Activated naive CD4-positive, alpha-beta T cell treated with anti-CD3 and anti-CD28 coated beads, Interleukin-2, amount 50 U/mL, for 72 hours (primary cell): ENCODE results near the gene PTPN4. TPM values are rescaled to one million over a fixed set of nuclear protein-coding genes. Genes with fewer than 3 reads are reported as not detected.

Source experiments
- ATAC-seq, 2 donors: fragments of 150-1000 bp; cut with Tn5 transposase; 2 replicates each; pipeline ENCODE4 v1.10.0; 2021; ENCODE audit warnings: mild to moderate bottlenecking in 2 of 2, moderate library complexity in 2 of 2
- DNase-seq, 2 donors: peaks; one replicate each; pipeline ENCODE4 v3.0.0; 2021 to 2022; ENCODE audit warnings: low spot score in 2 of 2
- H3K27ac Mint-ChIP-seq, 2 donors: one replicate each; pipeline ENCODE4 v1.8.0; 2022; ENCODE audit warnings: mild to moderate bottlenecking in 2 of 2, mixed read lengths in 2 of 2
- H3K36me3 Mint-ChIP-seq, 2 donors: one replicate each; pipeline ENCODE4 v1.8.0; 2022; ENCODE audit warnings: mixed read lengths in 2 of 2
- H3K9me3 Mint-ChIP-seq, 2 donors: one replicate each; pipeline ENCODE4 v1.8.0; 2022; ENCODE audit warnings: mixed read lengths in 2 of 2
- total RNA-seq, 2 donors: library from RNA; stranded (reverse); gene quantifications; one replicate each; pipeline ENCODE4 v1.2.3, GENCODE V29; 2022

PTPN4 gene, protein sequence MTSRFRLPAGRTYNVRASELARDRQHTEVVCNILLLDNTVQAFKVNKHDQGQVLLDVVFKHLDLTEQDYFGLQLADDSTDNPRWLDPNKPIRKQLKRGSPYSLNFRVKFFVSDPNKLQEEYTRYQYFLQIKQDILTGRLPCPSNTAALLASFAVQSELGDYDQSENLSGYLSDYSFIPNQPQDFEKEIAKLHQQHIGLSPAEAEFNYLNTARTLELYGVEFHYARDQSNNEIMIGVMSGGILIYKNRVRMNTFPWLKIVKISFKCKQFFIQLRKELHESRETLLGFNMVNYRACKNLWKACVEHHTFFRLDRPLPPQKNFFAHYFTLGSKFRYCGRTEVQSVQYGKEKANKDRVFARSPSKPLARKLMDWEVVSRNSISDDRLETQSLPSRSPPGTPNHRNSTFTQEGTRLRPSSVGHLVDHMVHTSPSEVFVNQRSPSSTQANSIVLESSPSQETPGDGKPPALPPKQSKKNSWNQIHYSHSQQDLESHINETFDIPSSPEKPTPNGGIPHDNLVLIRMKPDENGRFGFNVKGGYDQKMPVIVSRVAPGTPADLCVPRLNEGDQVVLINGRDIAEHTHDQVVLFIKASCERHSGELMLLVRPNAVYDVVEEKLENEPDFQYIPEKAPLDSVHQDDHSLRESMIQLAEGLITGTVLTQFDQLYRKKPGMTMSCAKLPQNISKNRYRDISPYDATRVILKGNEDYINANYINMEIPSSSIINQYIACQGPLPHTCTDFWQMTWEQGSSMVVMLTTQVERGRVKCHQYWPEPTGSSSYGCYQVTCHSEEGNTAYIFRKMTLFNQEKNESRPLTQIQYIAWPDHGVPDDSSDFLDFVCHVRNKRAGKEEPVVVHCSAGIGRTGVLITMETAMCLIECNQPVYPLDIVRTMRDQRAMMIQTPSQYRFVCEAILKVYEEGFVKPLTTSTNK
- total RNA-seq: 10 to 100 TPM; 27.3 to 32.9 TPM

DNA sequence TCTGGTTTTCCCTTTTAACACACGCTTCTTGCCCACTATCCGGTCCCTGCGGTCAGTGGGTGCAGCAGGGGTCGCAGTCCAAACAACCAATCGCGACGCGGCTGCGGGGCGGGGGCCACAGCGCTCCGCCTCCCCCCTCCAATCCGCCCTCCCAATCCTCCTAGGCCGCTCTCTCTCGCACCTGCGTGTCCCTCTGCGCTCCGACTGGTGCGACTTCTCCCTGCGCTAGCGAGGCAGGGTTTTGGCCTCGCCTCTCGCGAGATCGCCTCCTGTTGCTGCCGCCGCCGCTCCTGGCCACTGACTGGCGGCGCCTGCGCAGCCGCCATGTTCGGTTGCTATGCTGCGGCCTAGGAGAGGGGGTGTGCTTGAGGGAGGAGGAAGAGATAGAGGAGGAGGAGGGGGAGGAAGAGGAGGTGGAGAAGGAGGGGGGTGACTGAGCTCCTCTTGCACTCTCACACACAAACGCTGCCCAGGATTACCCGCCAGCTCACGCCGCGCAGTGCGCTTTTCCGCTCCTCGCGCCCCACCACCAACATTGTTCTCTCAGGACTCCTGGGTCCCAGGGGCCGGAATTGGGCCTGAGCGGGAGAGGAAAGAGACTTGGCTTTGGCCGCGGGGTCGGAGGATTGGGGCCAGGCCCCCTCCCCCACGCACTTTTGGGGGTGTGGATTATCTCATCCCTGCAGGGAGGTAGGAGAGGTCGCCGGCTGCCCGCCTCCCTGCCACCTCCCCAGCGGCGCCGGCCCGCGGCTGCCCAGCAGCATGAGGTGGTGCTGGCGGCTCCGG, at the start of gene PTPN4:
Gene PTPN4 (plus strand): TSS at position 472 of the 786 bp plus-strand sequence. CDS start 49,932 bp downstream, outside the sequence.
- Mint-ChIP-seq H3K36me3 (peaks cover 6 to 10% of the 10 kb centered on the region in 2 donors), H3K27ac (peak within 1 kb of the TSS; percentile 89 to 90), H3K9me3 (no peaks in the 10 kb centered on the region)
- DNase-seq: peak; percentile 88 to 97
- peak; percentile 90 to 94 for ATAC-seq

DNA sequence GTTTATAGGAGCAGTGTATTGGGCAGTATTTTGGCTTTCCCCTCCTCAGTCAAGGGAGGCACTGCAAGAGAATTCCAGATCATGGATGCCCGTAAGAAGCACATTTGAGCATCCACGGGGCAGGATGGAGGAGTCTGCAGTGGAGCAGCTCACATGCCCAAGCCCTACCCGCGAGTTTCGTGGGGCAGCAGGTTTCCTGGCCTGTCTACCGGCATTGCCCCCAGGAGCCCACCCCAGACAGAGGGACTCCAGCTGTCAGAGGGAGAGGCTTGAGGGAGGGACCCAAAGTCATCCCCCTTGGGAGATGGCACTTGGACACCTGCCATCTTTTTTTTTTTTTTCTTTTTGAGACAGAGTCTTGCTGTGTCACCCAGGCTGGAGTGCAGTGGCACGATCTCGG, 49.4 kb upstream of the PTPN4 start:
- no peak for DNase-seq
- ATAC-seq: no peak
- peaks cover 0 to 3% of the 10 kb centered on the region in 2 donors for H3K36me3 Mint-ChIP-seq
- no peak overlapping the region for H3K27ac Mint-ChIP-seq
- no peaks in the 10 kb centered on the region for H3K9me3 Mint-ChIP-seq

DNA sequence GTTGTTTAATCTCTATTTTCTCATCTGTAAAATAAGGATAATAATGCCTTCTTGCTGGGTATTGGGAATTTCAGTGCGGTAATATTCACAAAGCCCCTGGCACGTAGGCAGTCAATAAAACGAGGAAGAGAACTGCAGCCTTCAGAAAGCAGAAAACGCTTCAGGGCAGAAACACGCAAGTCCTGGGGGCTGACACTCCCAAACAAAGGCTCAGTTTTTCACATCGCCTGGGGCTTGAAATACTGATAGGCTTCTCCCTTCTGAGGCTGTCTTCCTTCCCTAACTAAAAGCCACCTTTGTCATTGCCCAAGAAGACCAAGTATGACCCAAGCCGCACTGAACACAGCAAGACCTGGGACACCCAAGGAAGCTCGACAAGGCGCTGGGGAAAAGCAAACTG, 48.4 kb upstream of the PTPN4 start:
- no peak for ATAC-seq
- no peaks in the 10 kb centered on the region for H3K9me3 Mint-ChIP-seq
- DNase-seq: no peak
- H3K36me3 Mint-ChIP-seq: no peaks in the 10 kb centered on the region
- no peak overlapping the region for H3K27ac Mint-ChIP-seq

DNA sequence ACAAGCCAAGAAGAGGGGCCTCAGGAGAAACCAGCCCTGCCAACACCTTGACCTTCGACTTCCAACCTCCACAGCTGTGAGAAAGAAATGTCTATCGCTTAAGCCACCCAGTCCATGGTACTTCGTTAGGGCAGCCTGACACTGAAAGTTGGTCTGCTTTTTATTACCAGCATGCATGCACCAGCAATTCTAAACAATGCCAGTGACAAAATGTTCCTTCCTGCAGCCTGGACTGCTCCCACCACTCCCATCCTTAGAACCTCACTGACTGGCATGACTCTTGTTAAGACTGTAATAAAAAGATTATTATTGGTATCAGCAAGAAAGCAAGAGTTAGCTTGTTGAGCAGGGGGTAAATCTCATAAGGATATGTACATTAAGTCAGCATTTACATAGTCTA, 47.2 kb upstream of the PTPN4 start:
- ATAC-seq (no peak), DNase-seq (no peak)
- Mint-ChIP-seq H3K27ac (no peak overlapping the region), H3K9me3 (no peaks in the 10 kb centered on the region), H3K36me3 (no peaks in the 10 kb centered on the region)

DNA sequence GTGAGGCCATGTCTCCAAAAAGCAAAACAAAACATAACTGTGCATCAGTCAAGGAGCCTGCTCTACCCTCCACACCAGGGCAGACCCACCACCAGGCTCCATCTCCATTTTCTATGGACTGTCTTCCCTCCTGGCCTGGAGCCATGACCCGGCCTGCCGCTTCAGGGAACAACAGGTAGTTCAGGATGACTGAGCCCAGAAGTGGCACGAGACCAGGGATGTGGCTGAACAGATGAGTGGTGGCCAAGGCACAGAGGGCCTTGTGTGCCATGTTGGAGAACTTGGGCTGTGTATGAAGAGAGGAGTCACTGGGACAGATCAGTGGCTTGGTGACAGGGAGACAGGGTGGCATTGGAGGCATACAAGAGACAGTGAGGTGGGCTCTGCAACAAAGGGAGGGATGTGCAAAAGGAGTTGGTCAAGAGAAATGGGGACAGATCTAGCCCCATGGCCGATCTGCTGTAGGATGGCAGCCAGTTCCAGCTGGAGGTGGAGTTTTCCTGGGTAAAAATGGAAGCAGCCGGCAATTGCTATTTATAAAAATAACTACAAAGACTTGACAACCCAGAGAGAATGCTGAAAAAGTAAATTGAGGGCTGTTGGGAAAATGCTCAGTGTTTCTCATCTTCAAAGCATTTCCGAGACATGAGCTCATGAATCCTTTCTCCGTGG, 45.8 kb upstream of the PTPN4 start:
- DNase-seq (no peak), ATAC-seq (no peak)
- Mint-ChIP-seq H3K9me3 (no peaks in the 10 kb centered on the region), H3K27ac (no peak overlapping the region), H3K36me3 (no peaks in the 10 kb centered on the region)

DNA sequence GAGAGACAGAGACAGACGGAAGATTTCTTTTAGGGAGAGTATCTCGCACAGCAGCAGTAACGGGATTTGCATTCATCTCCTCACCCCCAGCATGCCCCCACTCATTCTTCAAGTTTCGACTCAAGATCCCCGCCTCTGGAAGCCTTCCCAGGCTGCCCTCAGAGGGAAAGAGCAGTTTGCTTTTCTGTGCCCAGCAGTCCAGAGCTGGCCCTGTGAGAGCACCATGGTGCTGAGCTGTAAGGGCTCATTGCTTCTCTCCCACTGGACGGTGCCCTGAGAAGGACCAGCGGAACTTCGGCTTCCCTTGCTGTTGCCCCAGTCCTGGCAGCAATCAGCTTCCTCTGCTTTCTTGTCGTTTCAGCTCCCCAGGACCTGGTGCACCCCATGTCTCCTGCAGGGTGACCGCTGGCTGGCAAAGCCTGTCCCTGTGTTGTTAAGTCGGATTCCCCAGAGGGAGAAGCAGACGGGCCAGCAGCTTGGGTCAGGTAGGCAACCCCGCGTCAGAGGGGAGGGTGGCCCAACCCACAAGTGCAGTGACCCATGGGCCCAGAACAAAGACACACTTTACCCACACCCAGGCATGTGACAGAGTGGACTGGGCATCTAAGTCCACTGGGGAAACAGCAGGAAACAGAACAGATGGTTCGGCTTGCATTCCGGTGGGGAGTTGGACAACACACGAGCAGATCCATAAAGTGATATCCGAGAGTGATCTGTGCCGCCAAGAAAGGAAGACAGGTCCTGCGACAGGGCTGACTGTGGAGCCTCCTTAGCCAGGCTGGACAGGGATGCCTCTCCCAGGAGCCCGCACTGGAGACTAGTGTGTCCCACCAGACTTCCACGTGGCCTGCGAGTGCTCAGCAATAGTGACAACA, 44.1 kb upstream of the PTPN4 start:
- no peak overlapping the region for H3K27ac Mint-ChIP-seq
- DNase-seq: no peak
- H3K36me3 Mint-ChIP-seq: no peaks in the 10 kb centered on the region
- ATAC-seq: no peak
- no peaks in the 10 kb centered on the region for H3K9me3 Mint-ChIP-seq

DNA sequence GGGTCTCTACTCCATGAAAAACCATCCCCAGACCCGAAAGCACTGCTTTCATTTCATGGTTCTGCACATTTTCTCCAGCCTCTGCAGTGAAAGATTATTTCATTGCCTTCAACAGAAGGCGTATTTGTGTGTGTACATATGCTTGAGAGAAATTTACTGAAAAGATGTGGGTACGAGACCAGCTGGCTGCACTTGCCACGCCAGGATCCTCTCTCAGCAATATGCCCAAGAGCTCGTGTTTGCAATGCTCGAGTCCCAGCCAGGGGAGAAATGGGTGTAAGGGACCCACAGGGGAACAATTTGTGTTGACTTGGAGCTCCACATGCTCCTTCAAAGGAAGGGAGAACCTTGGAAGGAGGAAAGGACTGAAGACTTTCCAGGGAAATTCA, 43.4 kb upstream of the PTPN4 start:
- Mint-ChIP-seq H3K9me3 (no peaks in the 10 kb centered on the region), H3K27ac (no peak overlapping the region), H3K36me3 (no peaks in the 10 kb centered on the region)
- DNase-seq: no peak
- no peak for ATAC-seq

DNA sequence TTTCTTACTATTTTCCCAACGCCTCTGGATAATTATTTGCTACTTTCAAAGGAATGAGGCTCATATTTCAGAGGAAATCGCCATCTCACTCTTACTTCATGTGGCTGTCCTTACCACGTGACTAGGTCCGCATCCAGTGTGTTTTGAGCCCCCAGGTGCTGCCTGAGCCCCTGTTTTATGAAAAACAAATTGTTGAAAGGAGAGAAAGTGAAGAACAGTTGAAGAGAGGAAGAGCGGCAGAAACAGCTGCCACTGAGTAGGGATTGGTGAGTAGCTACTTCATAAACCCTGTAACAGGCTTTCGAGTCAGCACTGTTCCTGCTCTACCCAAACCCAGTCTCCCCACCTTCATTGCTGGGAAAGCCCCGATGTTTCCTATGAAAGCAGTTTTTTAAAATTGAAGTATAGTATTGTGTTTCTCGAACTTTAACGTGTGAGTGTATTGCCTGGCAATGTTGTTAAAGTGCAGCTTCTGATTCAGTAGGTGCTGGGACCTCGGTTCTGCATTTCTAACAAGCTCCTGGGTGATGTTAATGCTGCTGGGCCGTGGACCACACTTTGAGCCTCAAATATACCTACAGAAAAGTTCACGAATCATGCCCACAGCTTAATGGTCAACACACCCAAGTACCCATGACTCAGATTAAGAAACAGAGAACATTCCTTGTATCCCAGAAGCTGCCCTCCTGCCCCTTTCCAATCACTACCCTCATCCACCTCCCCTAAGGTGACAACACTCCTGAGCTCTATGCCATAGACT, 41.0 kb upstream of the PTPN4 start:
- ATAC-seq (peak in 1 of 2 donors; percentile 53), DNase-seq (no peak)
- peak overlapping the region; percentile 17 to 23 for H3K27ac Mint-ChIP-seq
- H3K9me3 Mint-ChIP-seq: no peaks in the 10 kb centered on the region
- no peaks in the 10 kb centered on the region for H3K36me3 Mint-ChIP-seq

DNA sequence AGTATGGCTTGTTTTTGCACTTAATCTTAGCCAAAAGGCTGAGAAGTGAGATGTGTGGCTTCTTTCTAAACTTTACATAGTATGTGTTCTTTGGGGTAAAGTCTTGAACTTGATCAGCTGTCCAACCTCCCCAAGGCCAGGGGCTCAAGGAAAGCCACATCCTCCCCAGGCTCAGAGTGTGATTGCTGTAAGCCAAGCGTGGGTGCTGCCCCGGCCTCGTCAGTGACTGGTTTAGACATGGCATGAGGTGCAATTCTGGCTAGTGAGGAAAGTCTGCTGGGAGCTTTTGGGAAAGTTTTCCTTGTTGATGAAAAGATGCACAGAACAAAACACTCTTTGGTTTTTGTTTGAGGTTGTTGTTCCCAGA, 40.5 kb upstream of the PTPN4 start:
- Mint-ChIP-seq H3K36me3 (no peaks in the 10 kb centered on the region), H3K27ac (peak overlapping the region in 1 of 2 donors; percentile 17), H3K9me3 (no peaks in the 10 kb centered on the region)
- DNase-seq (no peak), ATAC-seq (peak in 1 of 2 donors; percentile 20)

DNA sequence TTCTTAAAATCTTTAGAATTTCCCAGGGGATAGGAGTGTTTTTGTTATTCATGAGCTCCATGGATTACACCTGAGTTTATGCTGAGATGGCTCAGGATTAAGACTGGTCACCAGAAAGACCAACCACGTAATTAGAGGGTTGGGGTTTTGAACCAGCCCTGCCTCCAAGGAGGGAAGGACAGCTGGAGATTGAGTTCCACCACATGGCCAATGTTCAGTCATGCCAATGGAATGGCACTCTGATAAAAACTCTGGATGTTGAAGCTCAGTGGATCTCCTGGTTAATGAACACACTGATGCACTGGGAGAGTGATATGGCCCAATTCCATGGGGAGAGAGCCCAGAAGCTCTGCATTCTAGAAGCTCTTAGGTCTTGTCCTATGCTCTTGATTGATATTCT, 38.7 kb upstream of the PTPN4 start:
- no peak for DNase-seq
- H3K27ac Mint-ChIP-seq: no peak overlapping the region
- no peaks in the 10 kb centered on the region for H3K9me3 Mint-ChIP-seq
- no peaks in the 10 kb centered on the region for H3K36me3 Mint-ChIP-seq
- no peak for ATAC-seq

DNA sequence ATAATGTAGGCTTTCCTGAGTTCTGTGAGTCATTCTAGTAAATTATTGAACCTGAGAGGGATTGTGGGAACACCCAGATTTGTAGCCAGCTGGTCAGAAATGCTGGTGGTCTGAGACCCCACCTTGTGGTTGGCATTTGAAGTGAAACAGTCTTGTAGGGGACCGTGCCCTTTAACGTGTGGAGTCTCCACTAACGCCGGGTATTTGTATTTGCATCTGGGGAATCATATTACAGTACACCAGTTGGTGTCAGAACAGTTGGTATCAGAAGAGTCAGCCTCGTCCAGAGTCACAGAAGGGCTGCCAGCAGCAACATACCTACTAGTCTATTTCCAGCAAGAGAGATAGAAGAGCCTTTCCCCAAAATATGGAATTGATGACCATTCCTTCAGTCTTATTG, 38.3 kb upstream of the PTPN4 start:
- H3K27ac Mint-ChIP-seq: no peak overlapping the region
- H3K9me3 Mint-ChIP-seq: no peaks in the 10 kb centered on the region
- H3K36me3 Mint-ChIP-seq: no peaks in the 10 kb centered on the region
- ATAC-seq: no peak
- DNase-seq: no peak

DNA sequence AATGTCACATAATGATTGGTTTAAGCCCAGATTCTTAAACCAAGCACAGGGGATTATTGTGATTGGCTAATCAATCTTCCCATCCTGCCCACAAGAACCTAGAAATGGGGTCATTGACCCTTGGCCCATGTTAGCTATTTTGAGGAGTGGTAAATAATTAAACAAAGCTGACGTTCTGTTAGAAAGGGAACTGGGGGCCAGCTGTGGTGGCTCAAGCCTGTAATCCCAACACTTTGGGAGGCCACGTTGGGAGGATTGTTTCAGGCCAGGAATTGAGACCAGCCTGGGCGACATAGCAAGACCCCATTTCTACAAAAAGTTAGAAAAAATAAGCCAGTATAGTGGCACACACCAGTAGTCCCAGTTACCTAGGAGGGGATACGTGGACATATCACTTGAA, 37.8 kb upstream of the PTPN4 start:
- Mint-ChIP-seq H3K36me3 (no peaks in the 10 kb centered on the region), H3K9me3 (no peaks in the 10 kb centered on the region), H3K27ac (no peak overlapping the region)
- no peak for DNase-seq
- ATAC-seq: no peak

DNA sequence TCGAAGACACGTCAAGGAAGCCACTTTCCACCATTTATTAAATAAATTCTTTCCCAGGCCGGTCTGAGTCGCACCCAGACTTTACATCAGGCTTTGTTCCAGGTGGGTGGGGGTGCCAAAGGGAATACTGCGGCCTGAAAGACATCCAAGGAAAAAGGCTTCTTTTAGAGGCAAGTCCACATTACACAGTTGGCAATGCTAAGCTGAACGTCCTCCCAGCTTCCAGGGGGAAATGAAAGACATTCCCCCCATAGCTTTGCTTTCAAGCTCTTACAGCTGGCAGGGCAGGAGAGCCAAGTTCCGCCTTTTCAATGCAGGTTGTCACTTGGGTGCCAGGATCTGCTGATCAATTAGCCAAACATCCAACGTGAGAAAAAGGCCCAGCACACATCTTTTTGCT, 36.5 kb upstream of the PTPN4 start:
- H3K9me3 Mint-ChIP-seq: no peaks in the 10 kb centered on the region
- DNase-seq (no peak), ATAC-seq (no peak)
- no peaks in the 10 kb centered on the region for H3K36me3 Mint-ChIP-seq
- H3K27ac Mint-ChIP-seq: no peak overlapping the region

DNA sequence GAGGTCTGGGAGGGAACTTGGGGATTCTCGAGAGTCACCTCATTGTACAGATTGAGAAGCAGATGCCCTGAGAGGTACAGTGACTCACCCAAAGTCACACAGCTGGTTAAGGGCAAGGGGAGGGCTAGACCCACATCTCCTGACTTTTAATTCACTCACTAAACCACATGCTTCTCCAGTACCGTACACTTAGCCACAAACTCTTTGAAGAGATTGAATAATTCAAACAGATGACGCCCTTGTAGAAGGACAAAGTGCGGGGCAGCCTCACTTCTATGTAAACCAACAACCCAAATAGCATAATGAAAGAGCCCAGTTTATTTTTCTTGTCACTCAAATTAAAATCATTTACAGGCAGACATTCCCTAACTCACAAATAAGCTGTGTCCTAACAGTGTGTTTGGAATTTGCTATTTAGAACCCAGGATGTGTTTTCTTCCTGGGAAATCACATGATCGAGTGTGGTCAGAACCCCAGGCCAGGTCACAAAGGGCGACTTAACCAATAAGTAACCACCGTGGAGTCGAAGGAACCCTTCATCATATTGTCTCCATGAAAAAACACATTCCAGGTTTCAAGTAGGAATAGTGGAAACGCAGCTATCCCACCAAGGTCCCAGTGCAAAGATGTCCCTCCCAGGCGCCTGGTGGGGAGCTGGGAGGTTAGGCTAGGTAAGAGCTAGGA, 35.8 kb upstream of the PTPN4 start:
- DNase-seq (no peak), ATAC-seq (peak; percentile 63 to 98)
- Mint-ChIP-seq H3K36me3 (no peaks in the 10 kb centered on the region), H3K27ac (peak overlapping the region in 1 of 2 donors; percentile 11), H3K9me3 (no peaks in the 10 kb centered on the region)
